ENCODE results near the gene PPP1R14B.

GRCh38 chr11:64286801-64287159 lies 40.0 kb upstream of the PPP1R14B start:
- TF ChIP-seq CTCF (IDR thresholded peaks at IDR 0.05 in 4 of 5, conservative IDR thresholded peaks at IDR 0.05 in 1 of 5): no peak
- no peak for TF ChIP-seq POLR2A (IDR thresholded peaks at IDR 0.05)

All from gastrocnemius medialis (tissue), 4 donors.